LNCaP clone FGC (cell line): ENCODE data around the gene PRR15.
"Not testable (repeated sequence)": the region's sequence is repeated elsewhere in the genome, so short reads cannot be mapped to it uniquely, and the experiment has no call there.

Source experiments
- DNase-seq: peaks from one replicate; pipeline ENCODE4 v3.0.0-alpha.2; 2011; ENCODE audit warnings: low read depth
- H3K4me3 ChIP-seq: 2 replicates; pipeline ENCODE4 v1.5.1; 2011; ENCODE audit warnings: mild to moderate bottlenecking, low read depth, low read length, control low read depth
- TF ChIP-seq, protein P1 (sequence below): IDR thresholded peaks from 2 replicates; pipeline ENCODE4 v1.5.1; 2012; ENCODE audit warnings: mild to moderate bottlenecking; ENCODE audit not compliant: control insufficient read depth, insufficient read depth; ENCODE audit errors: extremely low read depth

PRR15 gene, protein sequence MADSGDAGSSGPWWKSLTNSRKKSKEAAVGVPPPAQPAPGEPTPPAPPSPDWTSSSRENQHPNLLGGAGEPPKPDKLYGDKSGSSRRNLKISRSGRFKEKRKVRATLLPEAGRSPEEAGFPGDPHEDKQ

DNA sequence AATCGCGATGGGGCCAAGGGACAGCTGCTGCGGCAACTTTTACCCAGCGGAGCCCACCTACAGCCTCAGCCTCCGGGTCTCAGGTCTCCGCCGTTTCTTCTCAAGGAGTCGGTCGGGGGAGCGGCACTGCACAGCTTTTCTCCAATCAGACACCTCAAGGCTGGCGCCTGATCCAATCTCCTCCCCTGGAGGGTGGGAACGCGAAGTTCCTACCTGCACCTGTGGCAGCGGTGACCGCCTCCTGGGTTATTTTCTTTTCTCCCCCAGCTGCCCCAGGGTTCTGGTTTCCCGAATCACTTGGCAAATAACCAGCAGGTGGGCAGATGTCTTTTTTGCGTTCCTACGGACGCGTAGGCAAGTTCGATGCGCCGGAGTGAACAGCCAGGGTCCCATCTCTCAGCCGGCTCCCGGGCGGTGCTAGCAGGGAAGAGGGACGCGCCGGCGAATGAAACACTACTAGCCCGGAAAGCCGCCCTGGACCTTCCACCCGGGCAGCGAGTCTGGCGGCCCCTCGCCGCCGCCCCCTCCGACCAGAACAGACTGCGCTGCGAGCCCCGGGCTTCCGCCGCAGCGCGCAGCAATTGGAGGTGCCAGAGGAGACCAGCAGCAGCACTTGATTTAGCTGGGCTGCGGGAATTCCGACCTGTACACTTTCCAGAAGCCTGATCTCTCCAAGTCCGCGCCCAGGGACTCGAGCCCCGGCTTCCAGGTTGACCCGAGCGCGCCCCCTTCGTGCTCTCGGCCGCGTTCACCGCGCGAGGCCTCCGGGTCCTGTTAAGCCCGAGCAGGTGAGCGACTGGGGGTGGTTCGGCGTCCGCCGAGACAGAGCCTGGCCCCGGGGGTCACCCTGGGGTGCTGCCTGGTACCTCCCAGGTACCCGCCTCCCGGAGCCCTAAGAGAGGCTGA is at the start of gene PRR15:
Gene PRR15 (plus strand): TSS at position 246 of the 906 bp plus-strand sequence. CDS start 2,495 bp downstream, outside the sequence.
- DNase-seq = peak; percentile 21
- TF ChIP-seq, protein P1, sequence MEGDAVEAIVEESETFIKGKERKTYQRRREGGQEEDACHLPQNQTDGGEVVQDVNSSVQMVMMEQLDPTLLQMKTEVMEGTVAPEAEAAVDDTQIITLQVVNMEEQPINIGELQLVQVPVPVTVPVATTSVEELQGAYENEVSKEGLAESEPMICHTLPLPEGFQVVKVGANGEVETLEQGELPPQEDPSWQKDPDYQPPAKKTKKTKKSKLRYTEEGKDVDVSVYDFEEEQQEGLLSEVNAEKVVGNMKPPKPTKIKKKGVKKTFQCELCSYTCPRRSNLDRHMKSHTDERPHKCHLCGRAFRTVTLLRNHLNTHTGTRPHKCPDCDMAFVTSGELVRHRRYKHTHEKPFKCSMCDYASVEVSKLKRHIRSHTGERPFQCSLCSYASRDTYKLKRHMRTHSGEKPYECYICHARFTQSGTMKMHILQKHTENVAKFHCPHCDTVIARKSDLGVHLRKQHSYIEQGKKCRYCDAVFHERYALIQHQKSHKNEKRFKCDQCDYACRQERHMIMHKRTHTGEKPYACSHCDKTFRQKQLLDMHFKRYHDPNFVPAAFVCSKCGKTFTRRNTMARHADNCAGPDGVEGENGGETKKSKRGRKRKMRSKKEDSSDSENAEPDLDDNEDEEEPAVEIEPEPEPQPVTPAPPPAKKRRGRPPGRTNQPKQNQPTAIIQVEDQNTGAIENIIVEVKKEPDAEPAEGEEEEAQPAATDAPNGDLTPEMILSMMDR = no peak
- peak within 1 kb of the TSS; percentile 56 for H3K4me3 ChIP-seq

DNA sequence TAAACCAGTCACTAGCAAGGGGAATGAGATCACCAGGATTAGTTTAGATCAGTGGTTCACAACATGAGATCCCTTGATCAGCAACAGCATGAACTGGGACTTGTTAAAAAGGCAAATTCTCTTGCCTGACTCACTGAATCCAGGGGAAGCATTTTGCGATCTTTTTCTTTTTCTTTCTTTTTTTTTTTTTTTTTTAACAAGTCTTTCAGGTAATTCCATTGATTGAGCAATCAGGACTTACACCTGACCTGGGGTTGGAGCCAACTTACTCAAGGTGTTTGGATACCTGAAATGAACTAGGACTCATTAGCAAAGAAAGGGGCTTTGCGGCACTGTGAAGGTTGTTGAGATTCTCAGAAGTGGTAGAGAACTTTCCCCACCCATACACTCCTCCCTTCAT is 47.1 kb upstream of the PRR15 start:
- no peak overlapping the region for H3K4me3 ChIP-seq
- DNase-seq = no peak
- TF ChIP-seq, protein P1 = no peak

DNA sequence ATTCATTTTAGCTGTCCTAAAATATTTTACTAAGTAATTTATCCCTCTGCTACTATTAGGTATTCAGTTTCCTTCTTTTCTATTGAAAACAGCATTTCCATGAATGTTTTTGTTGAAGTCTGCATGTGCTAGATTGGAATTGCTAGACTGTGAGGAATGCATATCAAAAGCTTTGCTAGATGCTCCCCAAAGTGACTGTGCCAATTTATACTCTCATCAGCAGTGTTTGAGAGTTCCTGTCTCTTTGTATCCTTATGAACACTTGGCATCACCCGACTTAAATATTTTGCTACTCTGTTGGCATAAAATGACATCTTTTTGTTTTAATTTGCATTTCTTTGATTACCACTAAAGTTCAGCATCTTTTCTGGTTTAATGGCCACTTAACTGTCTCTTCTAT is 45.0 kb upstream of the PRR15 start:
- H3K4me3 ChIP-seq = no peak overlapping the region
- no peak for DNase-seq
- TF ChIP-seq, protein P1 = no peak

DNA sequence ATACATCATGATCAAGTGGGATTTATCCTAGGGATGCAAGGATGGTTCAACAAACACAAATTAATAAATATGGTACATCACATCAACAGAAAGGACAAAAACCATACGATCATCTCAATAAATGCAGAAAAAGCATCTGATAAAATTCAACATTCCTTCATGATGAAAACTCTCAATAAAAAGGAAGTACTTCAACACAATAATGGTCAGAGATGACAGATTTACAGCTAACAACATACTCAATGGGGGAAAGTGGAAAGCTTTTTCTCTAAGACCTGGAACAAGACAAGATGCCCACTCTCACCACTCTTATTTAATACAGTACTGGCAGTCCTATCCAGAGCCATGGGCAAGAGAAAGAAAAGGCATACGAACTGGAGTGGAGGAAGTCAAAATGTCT is 39.9 kb upstream of the PRR15 start:
- H3K4me3 ChIP-seq = no peak overlapping the region
- TF ChIP-seq, protein P1 = no peak
- DNase-seq = no peak

DNA sequence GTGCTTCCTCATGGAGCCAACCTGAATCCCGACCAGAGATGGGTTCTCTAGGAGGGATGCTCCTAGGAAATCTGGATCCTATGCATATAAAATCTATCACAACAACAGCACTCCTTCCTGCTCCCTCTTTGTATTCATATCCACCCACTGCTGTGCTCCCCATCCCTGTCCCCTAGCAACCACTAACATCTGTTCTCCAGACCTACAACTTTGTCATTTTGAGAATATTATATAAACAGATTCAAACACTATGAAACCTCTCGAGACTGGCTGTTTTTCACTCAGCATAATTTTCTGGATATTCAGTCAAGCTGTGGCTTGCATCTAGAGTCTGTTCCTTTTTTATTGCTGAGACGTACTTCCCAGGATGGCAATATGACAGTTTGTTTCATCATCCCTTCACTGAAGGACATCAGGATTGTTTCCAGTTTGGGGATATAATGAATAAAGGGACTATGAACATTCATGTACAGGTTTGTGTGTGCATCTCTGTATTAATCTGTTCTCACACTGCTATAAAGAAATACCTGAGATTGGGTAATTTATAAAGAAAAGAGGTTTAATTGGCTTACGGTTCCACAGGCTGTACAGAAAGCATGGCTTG is 36.0 kb upstream of the PRR15 start:
- no peak for DNase-seq
- TF ChIP-seq, protein P1 = no peak
- no peak overlapping the region for H3K4me3 ChIP-seq

DNA sequence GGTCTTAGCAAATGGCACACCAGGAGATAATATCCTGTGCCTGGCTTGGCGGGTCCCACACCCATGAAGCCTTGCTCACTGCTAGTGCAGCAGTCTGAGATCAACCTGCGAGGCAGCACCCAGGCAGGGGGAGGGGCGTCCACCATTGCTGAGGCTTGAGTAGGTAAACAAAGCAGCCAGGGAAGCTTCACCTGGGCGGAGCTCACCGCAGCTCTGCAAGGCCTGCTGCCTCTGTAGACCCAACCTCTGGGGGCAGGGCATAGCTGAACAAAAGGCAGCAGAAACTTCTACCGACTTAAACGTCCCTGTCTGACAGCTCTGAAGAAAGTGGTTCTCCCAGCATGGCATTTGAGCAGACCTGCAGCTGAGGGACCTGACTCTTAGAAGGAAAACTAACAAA is 35.1 kb upstream of the PRR15 start:
- not testable (repeated sequence) for DNase-seq, H3K4me3 ChIP-seq

DNA sequence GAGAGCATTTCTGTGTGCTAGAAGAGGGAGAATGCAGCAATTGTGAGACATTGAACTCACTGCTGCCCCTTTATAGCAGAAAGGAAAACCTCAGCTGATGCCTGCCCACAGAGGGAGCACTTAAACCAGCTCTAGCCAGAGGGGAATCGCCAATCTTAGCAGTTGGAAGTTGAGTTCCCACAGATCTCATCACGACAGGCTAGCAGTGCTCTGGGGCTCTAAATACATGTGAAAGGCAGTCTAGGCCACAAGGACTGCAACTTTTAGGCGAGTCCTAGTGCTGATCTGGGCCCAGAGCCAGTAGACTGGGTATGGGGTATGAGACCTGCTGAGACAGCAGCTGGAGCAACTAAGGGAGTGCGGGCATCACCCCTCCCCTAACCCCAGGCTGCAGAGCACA is 25.2 kb upstream of the PRR15 start:
- H3K4me3 ChIP-seq = no peak overlapping the region
- TF ChIP-seq, protein P1 = no peak
- no peak for DNase-seq
